ENCODE data around the gene LAMB4. TPM values are rescaled to one million over a fixed set of nuclear protein-coding genes. Genes with fewer than 3 reads are reported as not detected.

The LAMB4 gene
- total RNA-seq, 1 donor = 0.45 TPM

- no peak for DNase-seq (ENCODE audit: low read depth)
- H3K4me3 ChIP-seq (ENCODE audit: low read depth, low read length) = no peak overlapping the region
- no peak for TF ChIP-seq CTCF (IDR thresholded peaks at IDR 0.05; ENCODE audit: insufficient read depth, low read length)
Measured at GRCh38 chr7:108014215-108014614, 115.9 kb downstream of the LAMB4 start.

GRCh38 chr7:108012499-108013430 is 117.4 kb downstream of the LAMB4 start:
- no peak overlapping the region for H3K4me3 ChIP-seq (ENCODE audit: low read depth, low read length)
- peak; percentile 84 for DNase-seq (ENCODE audit: low read depth)
- no peak for TF ChIP-seq CTCF (IDR thresholded peaks at IDR 0.05; ENCODE audit: insufficient read depth, low read length)

- no peak overlapping the region for H3K4me3 ChIP-seq (ENCODE audit: low read depth, low read length)
- DNase-seq (ENCODE audit: low read depth) = no peak
- no peak for TF ChIP-seq CTCF (IDR thresholded peaks at IDR 0.05; ENCODE audit: insufficient read depth, low read length)
Measured at GRCh38 chr7:108010377-108010776, 119.8 kb downstream of the LAMB4 start.

- DNase-seq (ENCODE audit: low read depth) = no peak
- no peak overlapping the region for H3K4me3 ChIP-seq (ENCODE audit: low read depth, low read length)
- no peak for TF ChIP-seq CTCF (IDR thresholded peaks at IDR 0.05; ENCODE audit: insufficient read depth, low read length)
Measured at GRCh38 chr7:108009873-108010272, 120.3 kb downstream of the LAMB4 start.

GRCh38 chr7:108008827-108009226 is 121.3 kb downstream of the LAMB4 start:
- no peak for DNase-seq (ENCODE audit: low read depth)
- no peak overlapping the region for H3K4me3 ChIP-seq (ENCODE audit: low read depth, low read length)
- TF ChIP-seq CTCF (IDR thresholded peaks at IDR 0.05; ENCODE audit: insufficient read depth, low read length) = no peak

GRCh38 chr7:108008240-108008639 is 121.9 kb downstream of the LAMB4 start:
- TF ChIP-seq CTCF (IDR thresholded peaks at IDR 0.05; ENCODE audit: insufficient read depth, low read length) = no peak
- no peak for DNase-seq (ENCODE audit: low read depth)
- no peak overlapping the region for H3K4me3 ChIP-seq (ENCODE audit: low read depth, low read length)
